ENCODE results near the gene SMCO4.
"Not testable (repeated sequence)": the region's sequence is repeated elsewhere in the genome, so short reads cannot be mapped to it uniquely, and the experiment has no call there.

Gene SMCO4

GRCh38 chr11:93559681-93560080 is 16.5 kb upstream of the SMCO4 start:
- DNase-seq = no peak

GRCh38 chr11:93552874-93553273 is 9.7 kb upstream of the SMCO4 start:
- no peak for DNase-seq

- DNase-seq = no peak
Observed at GRCh38 chr11:93549976-93550375, 6.8 kb upstream of the SMCO4 start.

GRCh38 chr11:93548679-93549319 is 5.6 kb upstream of the SMCO4 start:
- no peak for DNase-seq

- DNase-seq = no peak
Observed at GRCh38 chr11:93547773-93548172, 4.6 kb upstream of the SMCO4 start.

GRCh38 chr11:93547028-93547427 is 3.8 kb upstream of the SMCO4 start:
- no peak for DNase-seq

- DNase-seq = peak; percentile 87
Observed at GRCh38 chr11:93545566-93545965, 2.4 kb upstream of the SMCO4 start.

GRCh38 chr11:93542811-93543229 is 371 bp downstream of the SMCO4 start:
- no peak for DNase-seq

- DNase-seq = peak; percentile 87
Observed at GRCh38 chr11:93541884-93542810, 1.0 kb downstream of the SMCO4 start.

- DNase-seq = peak; percentile 37
Observed at GRCh38 chr11:93540896-93541553, 2.2 kb downstream of the SMCO4 start.

GRCh38 chr11:93540337-93540736 is 2.9 kb downstream of the SMCO4 start:
- DNase-seq = no peak

GRCh38 chr11:93537767-93538261 is 5.4 kb downstream of the SMCO4 start:
- DNase-seq = peak; percentile 76

GRCh38 chr11:93537049-93537448 is 6.1 kb downstream of the SMCO4 start:
- no peak for DNase-seq

GRCh38 chr11:93536101-93536861 is 6.9 kb downstream of the SMCO4 start:
- DNase-seq = no peak

GRCh38 chr11:93535578-93535977 is 7.6 kb downstream of the SMCO4 start:
- not testable (repeated sequence) for DNase-seq

GRCh38 chr11:93532806-93533205 is 10.4 kb downstream of the SMCO4 start:
- no peak for DNase-seq

- DNase-seq = no peak
Observed at GRCh38 chr11:93532281-93532789, 10.9 kb downstream of the SMCO4 start.

- no peak for DNase-seq
Observed at GRCh38 chr11:93530468-93530826, 12.7 kb downstream of the SMCO4 start.

- peak; percentile 78 for DNase-seq
Observed at GRCh38 chr11:93529707-93530467, 13.3 kb downstream of the SMCO4 start.

- peak; percentile 47 for DNase-seq
Observed at GRCh38 chr11:93528757-93529645, 14.2 kb downstream of the SMCO4 start.

- no peak for DNase-seq
Observed at GRCh38 chr11:93528252-93528651, 14.9 kb downstream of the SMCO4 start.

All from inflammatory macrophage treated with lipopolysaccharide for 4 hours (primary cell).